KMS-11 (cell line): ENCODE data around the gene UBL4B.
A peak's percentile ranks its signal among the peaks of the same experiment; 100 is the strongest.

Source experiments
- H2AFZ ChIP-seq: fragments of 200-600 bp; sonication (generic); 2 replicates; pipeline ENCODE4 v1.6.1; 2016; ENCODE audit warnings: antibody characterized with exemption, mixed run types, low read depth
- H3K27ac ChIP-seq: fragments of 200-600 bp; sonication (generic); 2 replicates; pipeline ENCODE4 v1.6.1; 2016; ENCODE audit warnings: mild to moderate bottlenecking, mixed run types
- H3K27me3 ChIP-seq: fragments of 200-600 bp; sonication (generic); 2 replicates; pipeline ENCODE4 v1.6.1; 2017; ENCODE audit warnings: mild to moderate bottlenecking, low read depth, mixed run types, moderate library complexity; ENCODE audit not compliant: insufficient read depth
- H3K36me3 ChIP-seq: fragments of 200-600 bp; sonication (generic); 2 replicates; pipeline ENCODE4 v1.6.1; 2017; ENCODE audit warnings: mild to moderate bottlenecking, mixed run types; ENCODE audit not compliant: insufficient read depth
- H3K4me1 ChIP-seq: fragments of 200-600 bp; sonication (generic); 2 replicates; pipeline ENCODE4 v1.6.1; 2016; ENCODE audit warnings: mild to moderate bottlenecking, low read depth, mixed run types; ENCODE audit not compliant: poor library complexity, severe bottlenecking
- H3K4me2 ChIP-seq: fragments of 200-600 bp; sonication (generic); 2 replicates; pipeline ENCODE4 v1.7.0; 2016; ENCODE audit warnings: mild to moderate bottlenecking, mixed run types
- H3K4me3 ChIP-seq: fragments of 200-600 bp; sonication (generic); IDR thresholded peaks from 2 replicates; pipeline ENCODE4 v1.6.1; 2017; ENCODE audit warnings: low read depth, low read length, mixed read lengths; ENCODE audit not compliant: insufficient read depth
- H3K79me2 ChIP-seq: fragments of 200-600 bp; sonication (generic); 2 replicates; pipeline ENCODE4 v1.6.1; 2016; ENCODE audit warnings: low read depth, mixed run types; ENCODE audit not compliant: insufficient read depth
- H3K9ac ChIP-seq: fragments of 200-600 bp; sonication (generic); 2 replicates; pipeline ENCODE4 v1.6.1; 2016; ENCODE audit warnings: mild to moderate bottlenecking, mixed run types
- H4K20me1 ChIP-seq: fragments of 200-600 bp; sonication (generic); 2 replicates; pipeline ENCODE4 v1.6.1; 2016; ENCODE audit warnings: mild to moderate bottlenecking, mixed run types; ENCODE audit not compliant: insufficient read depth
- CTCF ChIP-seq: fragments of 200-600 bp; sonication (generic); conservative IDR thresholded peaks from 2 replicates; pipeline ENCODE4 v1.6.1; 2017; ENCODE audit warnings: low read depth, mild to moderate bottlenecking, antibody characterized with exemption, low read length, moderate library complexity, mixed read lengths

The UBL4B gene

GRCh38 chr1:110087812-110088738 is 24.2 kb upstream of the UBL4B start:
- Histone ChIP-seq H4K20me1 (no peaks in the 10 kb centered on the region), H3K4me3 (no peak overlapping the region), H2AFZ (peak overlapping the region; percentile 18), H3K27me3 (peaks cover 18% of the 10 kb centered on the region; the same call in 1 of the 2 replicates), H3K9ac (no peak overlapping the region), H3K4me1 (no peaks in the 10 kb centered on the region), H3K27ac (no peak overlapping the region), H3K36me3 (no peaks in the 10 kb centered on the region), H3K4me2 (no peak overlapping the region), H3K79me2 (no peaks in the 10 kb centered on the region)
- peak; percentile 96 for TF ChIP-seq CTCF

- Histone ChIP-seq H3K4me2 (no peak overlapping the region), H3K36me3 (no peaks in the 10 kb centered on the region), H3K79me2 (no peaks in the 10 kb centered on the region), H3K4me1 (no peaks in the 10 kb centered on the region), H3K27me3 (peaks cover 18% of the 10 kb centered on the region; the same call in 1 of the 2 replicates), H2AFZ (peak overlapping the region; percentile 18), H3K4me3 (no peak overlapping the region), H4K20me1 (no peaks in the 10 kb centered on the region), H3K27ac (no peak overlapping the region), H3K9ac (no peak overlapping the region)
- no peak for TF ChIP-seq CTCF
These were observed 23.4 kb upstream of the UBL4B start for GRCh38 chr1:110088739-110089316.

GRCh38 chr1:110089561-110090275 is 22.5 kb upstream of the UBL4B start:
- TF ChIP-seq CTCF: no peak
- Histone ChIP-seq H2AFZ (no peak overlapping the region), H4K20me1 (no peaks in the 10 kb centered on the region), H3K4me1 (no peaks in the 10 kb centered on the region), H3K36me3 (no peaks in the 10 kb centered on the region), H3K79me2 (no peaks in the 10 kb centered on the region), H3K9ac (no peak overlapping the region), H3K4me3 (no peak overlapping the region), H3K27ac (no peak overlapping the region), H3K4me2 (no peak overlapping the region), H3K27me3 (peaks cover 18% of the 10 kb centered on the region; the same call in 1 of the 2 replicates)

- H3K4me3 ChIP-seq: no peak overlapping the region
- H3K9ac ChIP-seq: no peak overlapping the region
- H3K4me1 ChIP-seq: no peaks in the 10 kb centered on the region
- no peak for TF ChIP-seq CTCF
- no peak overlapping the region for H2AFZ ChIP-seq
- no peak overlapping the region for H3K27ac ChIP-seq
- H3K27me3 ChIP-seq: peaks cover 4% of the 10 kb centered on the region; the same call in 1 of the 2 replicates
- no peaks in the 10 kb centered on the region for H4K20me1 ChIP-seq
- H3K4me2 ChIP-seq: no peak overlapping the region
- H3K36me3 ChIP-seq: no peaks in the 10 kb centered on the region
- H3K79me2 ChIP-seq: no peaks in the 10 kb centered on the region
These were observed 20.9 kb upstream of the UBL4B start for GRCh38 chr1:110091381-110091780.
